GM20000 (cell line): ENCODE data around the gene RPS6KA4.

Experiments
- DNase-seq: peaks from one replicate; pipeline ENCODE4 v3.0.0; 2012; ENCODE audit warnings: low spot score
- CTCF ChIP-seq: IDR thresholded peaks from 2 replicates; pipeline ENCODE4 v1.5.1; 2012; ENCODE audit warnings: mild to moderate bottlenecking, control low read depth; ENCODE audit errors: extremely low read depth, missing control alignments

Gene RPS6KA4

GRCh38 chr11:64317325-64317960, 41.5 kb upstream of the RPS6KA4 start, which contains the start of gene TRMT112:
TRMT112 (minus strand) TSS chr11:64317559; CDS start chr11:64317526, 33 bp downstream.
- no peak for TF ChIP-seq CTCF
- peak; percentile 95 for DNase-seq

- TF ChIP-seq CTCF = peak; percentile 50
- DNase-seq = peak; percentile 97
These were observed 40.8 kb upstream of the RPS6KA4 start, which contains the start of gene PRDX5 for GRCh38 chr11:64317961-64318765. PRDX5 (plus strand) TSS chr11:64318121; CDS start chr11:64318216, 95 bp downstream.

- no peak for DNase-seq
- TF ChIP-seq CTCF = no peak
These were observed 39.9 kb upstream of the RPS6KA4 start for GRCh38 chr11:64318766-64319761.

- TF ChIP-seq CTCF = no peak
These were observed 38.4 kb upstream of the RPS6KA4 start for GRCh38 chr11:64320556-64320955.

GRCh38 chr11:64321026-64321425, 37.9 kb upstream of the RPS6KA4 start:
- no peak for DNase-seq
- TF ChIP-seq CTCF = no peak

More at GRCh38 chr11:64320556-64320955, 38.4 kb upstream of the RPS6KA4 start:
- DNase-seq = no peak

GRCh38 chr11:64321533-64321932, 37.4 kb upstream of the RPS6KA4 start:
- no peak for DNase-seq
- no peak for TF ChIP-seq CTCF
